ENCODE results near the gene RBBP8.
"Not testable (repeated sequence)": the region's sequence is repeated elsewhere in the genome, so short reads cannot be mapped to it uniquely, and the experiment has no call there.

RBBP8 gene

GRCh38 chr18:22943847-22944246 lies 10.7 kb downstream of the RBBP8 start:
- no peak for DNase-seq (ENCODE audit: low read depth in 2 of 2, low spot score in 1 of 2)

- DNase-seq (ENCODE audit: low read depth in 2 of 2, low spot score in 1 of 2), result no peak
These were observed 13.1 kb downstream of the RBBP8 start for GRCh38 chr18:22946217-22946616.

- no peak for DNase-seq (ENCODE audit: low read depth in 2 of 2, low spot score in 1 of 2)
These were observed 13.7 kb downstream of the RBBP8 start for GRCh38 chr18:22946846-22947245.

GRCh38 chr18:22951823-22952222 lies 18.7 kb downstream of the RBBP8 start:
- no peak for DNase-seq (ENCODE audit: low read depth in 2 of 2, low spot score in 1 of 2)

- DNase-seq (ENCODE audit: low read depth in 2 of 2, low spot score in 1 of 2), result no peak
These were observed 19.4 kb downstream of the RBBP8 start for GRCh38 chr18:22952525-22952924.

GRCh38 chr18:22953982-22954381 lies 20.9 kb downstream of the RBBP8 start:
- not testable (repeated sequence) for DNase-seq (ENCODE audit: low read depth in 2 of 2, low spot score in 1 of 2)

- no peak for DNase-seq (ENCODE audit: low read depth in 2 of 2, low spot score in 1 of 2)
These were observed 23.1 kb downstream of the RBBP8 start for GRCh38 chr18:22956226-22956625.

- DNase-seq (ENCODE audit: low read depth in 2 of 2, low spot score in 1 of 2), result no peak
These were observed 28.0 kb downstream of the RBBP8 start for GRCh38 chr18:22961156-22961555.

GRCh38 chr18:22962004-22962403 lies 28.9 kb downstream of the RBBP8 start:
- DNase-seq (ENCODE audit: low read depth in 2 of 2, low spot score in 1 of 2), result no peak

- DNase-seq (ENCODE audit: low read depth in 2 of 2, low spot score in 1 of 2), result no peak
These were observed 31.0 kb downstream of the RBBP8 start for GRCh38 chr18:22964116-22964515.

- DNase-seq (ENCODE audit: low read depth in 2 of 2, low spot score in 1 of 2), result no peak
These were observed 31.6 kb downstream of the RBBP8 start for GRCh38 chr18:22964722-22965121.

GRCh38 chr18:22971038-22971437 lies 37.9 kb downstream of the RBBP8 start:
- DNase-seq (ENCODE audit: low read depth in 2 of 2, low spot score in 1 of 2), result no peak

- no peak for DNase-seq (ENCODE audit: low read depth in 2 of 2, low spot score in 1 of 2)
These were observed 40.9 kb downstream of the RBBP8 start for GRCh38 chr18:22974001-22974400.

- DNase-seq (ENCODE audit: low read depth in 2 of 2, low spot score in 1 of 2), result no peak
These were observed 41.6 kb downstream of the RBBP8 start for GRCh38 chr18:22974707-22975106.

- DNase-seq (ENCODE audit: low read depth in 2 of 2, low spot score in 1 of 2), result no peak
These were observed 42.4 kb downstream of the RBBP8 start for GRCh38 chr18:22975508-22975907.

- DNase-seq (ENCODE audit: low read depth in 2 of 2, low spot score in 1 of 2), result no peak
These were observed 44.9 kb downstream of the RBBP8 start for GRCh38 chr18:22977847-22978701.

- no peak for DNase-seq (ENCODE audit: low read depth in 2 of 2, low spot score in 1 of 2)
These were observed 47.3 kb downstream of the RBBP8 start for GRCh38 chr18:22980394-22980793.

- no peak for DNase-seq (ENCODE audit: low read depth in 2 of 2, low spot score in 1 of 2)
These were observed 48.4 kb downstream of the RBBP8 start for GRCh38 chr18:22981274-22982133.

GRCh38 chr18:22983175-22983574 lies 50.0 kb downstream of the RBBP8 start:
- no peak for DNase-seq (ENCODE audit: low read depth in 2 of 2, low spot score in 1 of 2)

GRCh38 chr18:22985250-22985649 lies 52.1 kb downstream of the RBBP8 start:
- DNase-seq (ENCODE audit: low read depth in 2 of 2, low spot score in 1 of 2), result no peak

- DNase-seq (ENCODE audit: low read depth in 2 of 2, low spot score in 1 of 2), result no peak
These were observed 54.5 kb downstream of the RBBP8 start for GRCh38 chr18:22987547-22988189.

- no peak for DNase-seq (ENCODE audit: low read depth in 2 of 2, low spot score in 1 of 2)
These were observed 55.1 kb downstream of the RBBP8 start for GRCh38 chr18:22988208-22988607.
